Nephron (organoid): Measurements from ENCODE around the gene RAP1GAP2.

Experiments used
- H3K27ac Mint-ChIP-seq, 3 experiments: 2 replicates each; pipeline ENCODE4 v1.8.0; 2020; ENCODE audit warnings: mixed read lengths in 3 of 3, mild to moderate bottlenecking in 2 of 3, moderate library complexity in 1 of 3
- H3K27me3 Mint-ChIP-seq: 2 replicates; pipeline ENCODE4 v1.8.0; 2021; ENCODE audit warnings: low read depth, mild to moderate bottlenecking, moderate library complexity, mixed read lengths
- H3K36me3 Mint-ChIP-seq: 2 replicates; pipeline ENCODE4 v1.8.0; 2020; ENCODE audit warnings: low read depth, mixed read lengths
- H3K4me1 Mint-ChIP-seq: 2 replicates; pipeline ENCODE4 v1.8.0; 2020; ENCODE audit warnings: mixed read lengths
- H3K4me3 Mint-ChIP-seq, 3 experiments: 2 replicates each; pipeline ENCODE4 v1.8.0; 2020; ENCODE audit warnings: mild to moderate bottlenecking in 3 of 3, mixed read lengths in 3 of 3, moderate library complexity in 2 of 3
- H3K9me3 Mint-ChIP-seq: 2 replicates; pipeline ENCODE4 v1.8.0; 2020; ENCODE audit warnings: mixed read lengths
- CTCF ChIP-seq, 3 experiments: fragments of 200-600 bp; sonication (generic); IDR thresholded peaks; one replicate each; pipeline ENCODE4 v1.5.0; 2021; ENCODE audit warnings: antibody characterized with exemption in 3 of 3; ENCODE audit not compliant: unreplicated experiment in 3 of 3

Gene RAP1GAP2

GRCh38 chr17:3032258-3033247 lies 236.3 kb downstream of the RAP1GAP2 start:
- no peak for TF ChIP-seq CTCF (IDR thresholded peaks at IDR 0.05; ENCODE audit: unreplicated experiment in 3 of 3)
- H3K9me3 Mint-ChIP-seq = no peaks in the 10 kb centered on the region
- no peak overlapping the region for H3K27ac Mint-ChIP-seq
- no peak overlapping the region for H3K4me3 Mint-ChIP-seq
- peaks cover 17% of the 10 kb centered on the region for H3K4me1 Mint-ChIP-seq
- no peaks in the 10 kb centered on the region for H3K36me3 Mint-ChIP-seq
- H3K27me3 Mint-ChIP-seq = peaks cover 4% of the 10 kb centered on the region

GRCh38 chr17:3033248-3033640 lies 237.0 kb downstream of the RAP1GAP2 start:
- Mint-ChIP-seq H3K27ac (no peak overlapping the region), H3K4me1 (peaks cover 17% of the 10 kb centered on the region), H3K9me3 (no peaks in the 10 kb centered on the region), H3K36me3 (no peaks in the 10 kb centered on the region), H3K27me3 (peaks cover 4% of the 10 kb centered on the region), H3K4me3 (no peak overlapping the region)
- no peak for TF ChIP-seq CTCF (IDR thresholded peaks at IDR 0.05; ENCODE audit: unreplicated experiment in 3 of 3)

- H3K9me3 Mint-ChIP-seq = no peaks in the 10 kb centered on the region
- no peak overlapping the region for H3K27ac Mint-ChIP-seq
- H3K4me3 Mint-ChIP-seq = no peak overlapping the region
- peaks cover 19% of the 10 kb centered on the region for H3K4me1 Mint-ChIP-seq
- no peaks in the 10 kb centered on the region for H3K36me3 Mint-ChIP-seq
- peaks cover 4% of the 10 kb centered on the region for H3K27me3 Mint-ChIP-seq
- TF ChIP-seq CTCF (IDR thresholded peaks at IDR 0.05; ENCODE audit: unreplicated experiment in 3 of 3) = no peak
These were observed 237.7 kb downstream of the RAP1GAP2 start for GRCh38 chr17:3033741-3034577.

- H3K4me3 Mint-ChIP-seq = no peak overlapping the region
- TF ChIP-seq CTCF (IDR thresholded peaks at IDR 0.05; ENCODE audit: unreplicated experiment in 3 of 3) = no peak
- H3K27ac Mint-ChIP-seq = no peak overlapping the region
- H3K9me3 Mint-ChIP-seq = no peaks in the 10 kb centered on the region
- H3K36me3 Mint-ChIP-seq = no peaks in the 10 kb centered on the region
- H3K4me1 Mint-ChIP-seq = peaks cover 22% of the 10 kb centered on the region
- peaks cover 4% of the 10 kb centered on the region for H3K27me3 Mint-ChIP-seq
These were observed 238.3 kb downstream of the RAP1GAP2 start for GRCh38 chr17:3034578-3034920.

- no peak for TF ChIP-seq CTCF (IDR thresholded peaks at IDR 0.05; ENCODE audit: unreplicated experiment in 3 of 3)
- no peaks in the 10 kb centered on the region for H3K36me3 Mint-ChIP-seq
- no peak overlapping the region for H3K4me3 Mint-ChIP-seq
- H3K4me1 Mint-ChIP-seq = peaks cover 22% of the 10 kb centered on the region
- H3K9me3 Mint-ChIP-seq = no peaks in the 10 kb centered on the region
- peaks cover 4% of the 10 kb centered on the region for H3K27me3 Mint-ChIP-seq
- H3K27ac Mint-ChIP-seq = peak overlapping the region in 2 of 3 experiments; percentile 50 to 77
These were observed 239.2 kb downstream of the RAP1GAP2 start for GRCh38 chr17:3035256-3035967.
